HCEC 1CT (cell line): Measurements from ENCODE around the gene PUS7.
"Not testable (repeated sequence)": the region's sequence is repeated elsewhere in the genome, so short reads cannot be mapped to it uniquely, and the experiment has no call there.

Experiments used
- DNase-seq: peaks from one replicate; pipeline ENCODE4 v3.0.0-alpha.2; 2017

Gene PUS7

DNA sequence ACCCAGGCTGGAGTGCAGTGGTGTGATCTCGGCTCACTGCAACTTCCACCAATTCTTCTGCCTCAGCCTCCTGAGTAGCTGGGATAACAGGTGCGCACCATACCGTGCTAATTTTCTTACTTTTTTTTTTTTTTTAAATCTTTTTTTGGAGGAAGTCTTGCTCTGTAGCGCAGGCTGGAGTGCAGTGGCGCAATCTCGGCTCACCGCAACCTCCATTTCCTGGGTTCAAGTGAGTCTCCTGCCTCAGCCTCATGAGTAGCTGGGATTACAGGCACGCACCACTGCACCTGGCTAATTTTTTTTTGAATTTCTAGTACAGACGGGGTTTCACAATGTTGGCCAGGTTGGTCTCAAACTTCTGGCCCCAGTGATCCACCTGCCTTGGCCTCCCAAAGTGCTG lies 79.9 kb downstream of the PUS7 start:
- DNase-seq: not testable (repeated sequence)

DNA sequence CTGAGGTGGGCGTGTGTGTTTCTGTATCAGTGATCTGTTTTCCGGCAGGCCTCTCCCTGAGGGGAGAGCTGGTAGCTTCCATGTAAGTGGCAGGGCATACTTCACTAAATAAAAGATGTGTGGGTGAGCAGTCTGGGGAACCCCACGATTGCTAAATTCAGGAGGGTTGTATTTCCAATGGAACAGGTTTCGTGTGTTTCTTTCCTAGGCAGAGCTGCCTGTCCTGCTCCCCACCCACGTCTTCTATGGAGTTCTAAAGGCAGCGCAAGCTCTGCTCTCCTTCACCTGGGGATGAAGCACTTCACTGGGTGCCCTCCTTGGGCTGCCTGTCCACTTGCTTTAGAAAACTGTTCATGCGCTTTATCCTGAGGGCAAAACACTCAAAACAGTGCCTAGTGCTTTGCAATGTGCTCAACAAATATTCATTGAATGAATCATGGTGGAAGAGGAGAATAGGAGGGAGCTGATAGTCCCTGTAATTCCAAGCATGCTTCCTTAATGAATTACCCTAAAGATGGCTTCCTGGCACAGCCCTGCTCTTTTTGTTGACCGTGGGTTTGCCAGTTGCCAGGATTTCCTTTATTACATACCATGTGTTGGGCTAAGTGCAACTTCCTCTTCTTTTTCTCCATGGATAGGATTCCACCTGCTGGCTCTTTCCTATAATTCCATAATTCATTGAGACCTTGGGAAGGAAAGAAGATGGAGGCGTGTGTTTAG lies 82.7 kb downstream of the PUS7 start:
- DNase-seq: peak; percentile 82

DNA sequence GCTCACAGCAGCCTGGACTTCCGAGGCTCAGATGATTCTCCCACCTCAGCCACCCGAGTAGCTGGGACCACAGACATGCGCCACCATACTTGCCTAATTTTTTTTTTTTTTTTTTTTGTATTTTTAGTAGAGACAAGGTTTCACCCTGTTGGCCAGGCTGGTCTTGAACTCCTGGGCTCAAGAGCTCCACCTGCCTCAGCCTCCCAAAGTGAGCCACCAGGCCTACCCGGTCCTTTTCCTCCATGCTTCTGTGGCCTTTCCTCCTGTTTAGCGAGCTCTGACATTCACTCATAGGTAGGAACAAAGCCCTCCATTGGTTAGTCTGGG lies 83.3 kb downstream of the PUS7 start:
- no peak for DNase-seq

DNA sequence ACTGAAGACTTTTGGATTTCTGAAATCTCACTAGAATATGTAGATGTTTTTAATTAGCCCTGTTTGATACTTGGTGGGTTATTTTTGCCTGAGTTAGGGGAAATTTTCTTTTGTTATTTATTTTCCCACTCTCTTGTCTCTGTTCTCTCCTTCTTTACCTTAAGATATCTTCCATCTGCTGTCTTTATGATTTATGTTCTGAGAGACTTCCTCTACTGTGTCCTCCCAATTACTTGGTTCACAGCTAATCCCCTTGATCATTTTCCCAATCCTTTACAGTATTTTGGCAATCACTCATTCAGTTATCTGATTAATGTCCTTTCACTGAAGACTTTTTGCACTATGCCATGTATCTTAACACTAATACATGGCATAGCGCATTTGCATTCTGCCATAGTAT lies 83.8 kb downstream of the PUS7 start:
- no peak for DNase-seq

DNA sequence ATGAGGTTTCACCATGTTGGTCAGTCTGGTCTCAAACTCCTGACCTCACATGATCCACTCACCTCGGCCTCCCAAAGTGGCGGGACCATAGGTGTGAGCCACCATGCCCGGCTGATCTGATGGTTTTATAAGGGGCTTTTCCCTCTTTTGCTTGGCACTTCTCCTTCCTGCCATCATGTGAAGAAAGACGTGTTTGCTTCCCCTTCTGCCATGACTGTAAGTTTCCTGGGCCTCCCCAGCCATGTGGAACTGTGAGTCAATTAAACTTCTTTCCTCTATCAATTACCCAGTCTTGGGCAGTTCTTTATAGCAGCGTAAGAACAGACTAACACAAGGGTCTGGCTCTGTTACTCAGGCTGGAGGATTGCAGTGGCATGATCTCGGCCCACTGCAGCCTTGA lies 84.7 kb downstream of the PUS7 start:
- DNase-seq: not testable (repeated sequence)

DNA sequence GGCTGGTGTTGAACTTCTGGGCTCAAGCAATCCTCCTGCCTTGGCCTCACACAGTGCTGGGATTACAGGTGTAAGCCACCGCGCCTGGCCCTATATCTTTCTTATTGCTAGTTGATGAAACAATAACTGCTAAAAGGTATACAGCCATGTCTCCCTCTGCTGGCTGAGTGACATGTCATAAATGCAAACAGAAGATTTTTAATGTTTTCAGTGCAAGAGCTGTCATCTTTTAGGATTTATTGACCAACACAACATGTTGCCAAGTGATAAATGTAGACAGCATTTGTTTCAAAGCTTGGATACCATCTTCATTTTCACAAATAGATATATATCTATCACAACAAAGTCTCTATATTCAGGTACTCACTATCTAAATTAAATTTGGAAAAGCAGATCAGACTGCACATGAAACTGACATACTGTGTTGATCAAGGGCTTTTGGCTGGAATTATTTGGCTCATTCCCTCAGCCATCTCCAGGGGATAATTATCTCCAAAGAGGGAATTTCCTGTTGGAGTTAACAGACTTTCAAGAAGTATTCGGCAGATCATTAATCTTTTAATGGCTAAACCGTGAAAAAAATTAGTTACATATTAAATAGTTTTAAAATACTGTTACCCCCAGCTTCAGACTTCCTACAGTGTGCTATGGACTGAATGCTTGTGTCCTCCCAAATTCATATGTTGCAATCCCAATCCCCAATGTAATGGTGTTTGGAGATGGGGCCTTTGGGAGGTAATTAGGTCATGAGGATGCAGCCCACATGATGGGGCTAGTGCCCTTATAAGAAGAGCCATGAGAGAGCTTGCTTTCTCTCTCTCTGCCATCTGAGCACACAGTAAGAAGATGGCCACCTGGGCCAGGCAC lies 92.1 kb downstream of the PUS7 start:
- peak; percentile 46 for DNase-seq

DNA sequence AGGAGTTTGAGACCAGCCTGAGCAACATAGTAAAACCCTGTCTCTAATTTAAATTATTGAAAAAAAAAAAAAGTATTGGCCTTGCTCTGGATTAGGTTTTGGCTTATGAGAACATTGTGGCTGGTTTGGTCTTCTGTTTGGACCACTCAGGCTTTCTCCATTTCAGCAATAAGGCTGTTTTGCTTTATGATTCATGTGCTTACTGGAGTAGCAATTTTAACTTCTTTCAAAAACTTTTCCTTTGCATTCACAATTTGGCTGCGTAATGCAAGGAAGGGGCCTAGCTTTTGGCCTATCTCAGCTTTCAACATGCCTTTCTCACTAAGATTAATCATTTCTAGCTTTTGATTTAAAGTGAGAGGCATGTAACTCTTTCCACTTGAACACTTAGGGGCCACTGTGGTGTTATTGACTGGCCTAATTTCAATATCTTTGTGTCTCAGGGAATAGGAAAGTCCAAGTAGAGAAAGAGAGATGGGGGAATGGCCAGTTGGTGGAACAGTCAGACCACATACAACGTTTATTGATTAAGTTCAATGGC lies 95.4 kb downstream of the PUS7 start:
- no peak for DNase-seq

DNA sequence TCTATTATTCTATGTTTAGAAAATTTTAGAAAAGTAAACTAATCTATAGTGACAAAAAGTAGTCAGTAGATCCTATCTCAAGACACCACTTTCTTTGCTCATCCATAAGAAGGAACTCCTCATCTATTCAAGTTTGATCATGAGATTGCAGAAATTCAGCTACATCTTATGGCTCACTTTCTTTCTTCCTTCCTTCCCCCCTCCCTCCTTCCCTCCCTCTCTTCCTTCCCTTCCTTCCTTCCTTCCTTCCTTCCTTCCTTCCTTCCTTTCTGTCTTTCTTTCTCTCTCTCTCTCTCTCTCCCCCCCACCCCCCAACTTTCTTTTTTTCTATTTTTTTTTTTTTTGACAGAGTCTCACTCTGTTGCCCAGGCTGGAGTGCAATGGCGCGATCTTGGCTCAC lies 98.1 kb downstream of the PUS7 start:
- DNase-seq: no peak

DNA sequence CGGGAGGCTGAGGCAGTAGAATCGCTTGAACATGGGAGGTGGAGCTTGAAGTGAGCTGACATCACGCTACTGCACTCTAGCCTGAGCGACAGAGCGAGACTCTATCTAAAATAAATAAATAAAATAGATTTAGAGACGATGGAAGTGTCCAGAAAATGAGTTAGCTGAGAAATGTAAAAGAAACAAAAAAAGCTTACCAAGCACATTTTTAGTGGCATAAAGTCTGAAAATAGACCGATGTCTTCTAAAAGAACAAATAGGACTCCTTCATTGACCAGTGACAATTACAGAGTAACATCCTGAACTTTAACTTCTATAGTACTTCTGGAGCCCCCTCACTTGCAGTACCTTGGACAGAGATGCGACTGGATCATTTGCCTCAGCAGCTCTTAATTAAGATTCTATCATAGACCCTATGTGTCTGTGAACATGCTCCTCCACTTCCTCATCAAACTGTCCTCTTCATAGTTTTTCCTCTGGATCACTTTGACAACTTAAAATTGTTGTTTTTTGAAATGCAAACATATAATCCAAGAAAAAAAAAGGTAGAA lies 108.1 kb downstream of the PUS7 start:
- DNase-seq: no peak

DNA sequence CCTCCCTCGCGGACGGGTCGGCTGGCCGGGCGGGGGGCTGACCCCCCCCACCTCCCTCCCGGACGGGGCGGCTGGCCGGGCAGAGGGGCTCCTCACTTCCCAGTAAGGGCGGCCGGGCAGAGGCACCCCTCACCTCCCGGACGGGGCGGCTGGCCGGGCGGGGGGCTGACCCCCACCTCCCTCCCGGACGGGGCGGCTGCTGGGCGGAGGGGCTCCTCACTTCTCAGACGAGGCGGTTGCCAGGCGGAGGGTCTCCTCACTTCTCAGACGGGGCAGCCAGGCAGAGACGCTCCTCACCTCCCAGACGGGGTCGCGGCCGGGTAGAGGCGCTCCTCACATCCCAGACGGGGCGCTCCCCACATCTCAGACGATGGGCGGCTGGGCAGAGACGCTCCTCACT lies 111.3 kb downstream of the PUS7 start:
- DNase-seq: not testable (repeated sequence)

DNA sequence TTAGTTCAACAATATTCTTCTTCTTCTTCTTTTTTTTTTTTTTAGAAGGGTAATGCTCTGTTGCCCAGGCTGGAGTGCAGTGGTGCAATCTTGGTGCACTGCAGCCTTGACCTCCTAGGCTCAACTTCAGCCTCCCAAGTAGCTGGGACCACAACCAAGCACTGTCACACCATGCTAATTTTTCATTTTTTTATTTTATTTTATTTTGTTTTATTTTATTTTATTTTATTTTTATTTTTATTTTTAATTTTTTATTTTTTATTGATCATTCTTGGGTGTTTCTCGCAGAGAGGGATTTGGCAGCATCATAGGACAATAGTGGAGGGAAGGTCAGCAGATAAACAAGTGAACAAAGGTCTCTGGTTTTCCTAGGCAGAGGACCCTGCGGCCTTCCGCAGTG lies 112.3 kb downstream of the PUS7 start:
- not testable (repeated sequence) for DNase-seq

DNA sequence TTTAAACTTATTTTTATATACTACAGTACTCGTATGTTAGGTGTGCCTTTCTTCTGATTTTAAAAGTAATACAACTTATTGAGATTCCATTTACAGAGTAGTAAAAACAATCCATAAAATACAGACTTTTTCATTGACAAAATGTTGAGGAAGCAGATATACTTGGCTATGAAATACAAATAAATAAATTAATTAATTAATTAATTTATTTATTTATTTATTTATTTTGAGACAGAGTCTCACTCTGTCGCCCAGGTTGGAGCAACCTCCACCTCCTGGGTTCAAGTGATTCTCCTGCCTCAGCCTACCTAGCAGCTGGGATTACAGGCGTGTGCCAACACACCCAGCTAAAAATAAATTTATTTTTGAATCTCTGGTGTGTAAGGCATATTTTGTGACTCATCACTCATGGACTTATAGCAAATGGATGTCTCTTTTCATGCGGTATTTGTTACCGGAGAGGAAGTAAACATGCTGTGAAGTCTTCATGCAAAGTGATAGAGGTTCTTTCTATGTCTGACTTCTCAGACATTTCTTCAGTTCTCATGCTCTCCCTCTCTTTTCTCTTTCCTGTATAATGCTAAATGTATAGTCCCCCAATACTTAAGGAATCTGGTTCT lies 113.2 kb downstream of the PUS7 start:
- no peak for DNase-seq
